ENCODE data around the gene SLC24A1.
A peak's percentile ranks its signal among the peaks of the same experiment; 100 is the strongest.
"Not testable (repeated sequence)": the region's sequence is repeated elsewhere in the genome, so short reads cannot be mapped to it uniquely, and the experiment has no call there.

SLC24A1 gene

GRCh38 chr15:65621638-65622037 is at the start of gene SLC24A1:
SLC24A1 (plus strand) TSS chr15:65621938; CDS start chr15:65624081, 2,143 bp downstream.
- no peak for DNase-seq

GRCh38 chr15:65571971-65572370 is 49.8 kb upstream of the SLC24A1 start:
- DNase-seq: no peak

- no peak for DNase-seq
Measured at GRCh38 chr15:65576664-65577063, 45.1 kb upstream of the SLC24A1 start.

- DNase-seq: no peak
Measured at GRCh38 chr15:65577129-65577996, 44.4 kb upstream of the SLC24A1 start.

GRCh38 chr15:65578904-65579728 is 42.6 kb upstream of the SLC24A1 start:
- no peak for DNase-seq

- DNase-seq: no peak
Measured at GRCh38 chr15:65579762-65580161, 42.0 kb upstream of the SLC24A1 start.

- no peak for DNase-seq
Measured at GRCh38 chr15:65580287-65580686, 41.5 kb upstream of the SLC24A1 start.

- no peak for DNase-seq
Measured at GRCh38 chr15:65583701-65584100, 38.0 kb upstream of the SLC24A1 start.

- DNase-seq: no peak
Measured at GRCh38 chr15:65584241-65584640, 37.5 kb upstream of the SLC24A1 start.

GRCh38 chr15:65587094-65587493 is 34.6 kb upstream of the SLC24A1 start:
- no peak for DNase-seq

- no peak for DNase-seq
Measured at GRCh38 chr15:65595960-65596359, 25.8 kb upstream of the SLC24A1 start.

- DNase-seq: no peak
Measured at GRCh38 chr15:65598468-65598867, 23.3 kb upstream of the SLC24A1 start.

- DNase-seq: no peak
Measured at GRCh38 chr15:65599677-65600076, 22.1 kb upstream of the SLC24A1 start.

- DNase-seq: no peak
Measured at GRCh38 chr15:65603134-65603533, 18.6 kb upstream of the SLC24A1 start.

- DNase-seq: no peak
Measured at GRCh38 chr15:65603559-65603958, 18.2 kb upstream of the SLC24A1 start.

GRCh38 chr15:65610871-65611718 is 10.6 kb upstream of the SLC24A1 start, which contains the start of gene INTS14:
INTS14 (minus strand) TSS chr15:65611131; CDS start chr15:65607380, 3,751 bp downstream.
- peak; percentile 99 for DNase-seq

GRCh38 chr15:65611888-65612615 is 9.7 kb upstream of the SLC24A1 start:
- no peak for DNase-seq

GRCh38 chr15:65612616-65612946 is 9.2 kb upstream of the SLC24A1 start:
- DNase-seq: no peak

- DNase-seq: no peak
Measured at GRCh38 chr15:65612949-65613744, 8.6 kb upstream of the SLC24A1 start.

- DNase-seq: not testable (repeated sequence)
Measured at GRCh38 chr15:65615887-65616286, 5.9 kb upstream of the SLC24A1 start.

- no peak for DNase-seq
Measured at GRCh38 chr15:65618560-65619109, 3.1 kb upstream of the SLC24A1 start.

Measured in NCI-H2171 (cell line).